Loucy (cell line): ENCODE data around the gene CREBBP.

Experiments used
- H2AFZ ChIP-seq: fragments of 200-600 bp; sonication (generic); 2 replicates; pipeline ENCODE4 v1.6.0; 2016; ENCODE audit warnings: antibody characterized with exemption, mild to moderate bottlenecking, low read length, moderate library complexity
- H3F3A ChIP-seq: fragments of 200-600 bp; 2 replicates; pipeline ENCODE4 v1.6.0; 2016; ENCODE audit warnings: antibody characterized with exemption, low read depth, mild to moderate bottlenecking
- H3K27me3 ChIP-seq: fragments of 200-600 bp; sonication (generic); 2 replicates; pipeline ENCODE4 v1.6.1; 2014; ENCODE audit warnings: low read length, mild to moderate bottlenecking; ENCODE audit not compliant: insufficient read depth, poor library complexity, severe bottlenecking
- H3K36me3 ChIP-seq: fragments of 200-600 bp; sonication (generic); 2 replicates; pipeline ENCODE4 v1.6.1; 2016; ENCODE audit warnings: low read length; ENCODE audit not compliant: insufficient read depth
- H3K4me1 ChIP-seq: fragments of 200-600 bp; sonication (generic); 2 replicates; pipeline ENCODE4 v1.5.1; 2014; ENCODE audit warnings: low read length, mild to moderate bottlenecking; ENCODE audit not compliant: insufficient read depth, poor library complexity, severe bottlenecking
- H3K4me2 ChIP-seq: fragments of 200-600 bp; sonication (generic); 2 replicates; pipeline ENCODE4 v1.6.0; 2014; ENCODE audit warnings: antibody characterized with exemption, low read length, low read depth, mild to moderate bottlenecking; ENCODE audit not compliant: poor library complexity, severe bottlenecking
- H3K4me3 ChIP-seq: fragments of 200-600 bp; sonication (generic); 2 replicates; pipeline ENCODE4 v1.5.1; 2014; ENCODE audit warnings: low read length, mild to moderate bottlenecking, mixed read lengths; ENCODE audit not compliant: poor library complexity, severe bottlenecking
- H3K79me2 ChIP-seq: fragments of 200-600 bp; sonication (generic); 2 replicates; pipeline ENCODE4 v1.6.1; 2014; ENCODE audit warnings: low read length; ENCODE audit not compliant: insufficient read depth
- H3K9ac ChIP-seq: fragments of 200-600 bp; sonication (generic); 2 replicates; pipeline ENCODE4 v1.6.0; 2014; ENCODE audit warnings: mild to moderate bottlenecking, low read depth, low read length, moderate library complexity; ENCODE audit not compliant: poor library complexity, severe bottlenecking
- H3K9me2 ChIP-seq: fragments of 200-600 bp; sonication (generic); replicated peaks from 2 replicates; pipeline ENCODE4 v1.6.1; 2016; ENCODE audit warnings: low read depth, low read length, mixed read lengths
- H3K9me3 ChIP-seq: fragments of 200-600 bp; sonication (generic); 2 replicates; pipeline ENCODE4 v1.6.1; 2014; ENCODE audit warnings: mild to moderate bottlenecking, antibody characterized with exemption, low read length, low read depth; ENCODE audit not compliant: insufficient read depth
- H4K20me1 ChIP-seq: fragments of 200-600 bp; sonication (generic); 2 replicates; pipeline ENCODE4 v1.6.0; 2014; ENCODE audit warnings: antibody characterized with exemption, low read length, mild to moderate bottlenecking; ENCODE audit not compliant: insufficient read depth, poor library complexity, severe bottlenecking
- EZH2phosphoT487 ChIP-seq: fragments of 200-600 bp; IDR thresholded peaks from 2 replicates; pipeline ENCODE4 v1.6.1; 2018; ENCODE audit warnings: antibody characterized with exemption, mild to moderate bottlenecking, moderate library complexity, borderline replicate concordance
- TF ChIP-seq, protein P1 (sequence below): fragments of 200-600 bp; sonication (generic); conservative IDR thresholded peaks from 2 replicates; pipeline ENCODE4 v1.5.1; 2014; ENCODE audit warnings: mild to moderate bottlenecking, antibody characterized with exemption, low read length

Gene CREBBP

DNA sequence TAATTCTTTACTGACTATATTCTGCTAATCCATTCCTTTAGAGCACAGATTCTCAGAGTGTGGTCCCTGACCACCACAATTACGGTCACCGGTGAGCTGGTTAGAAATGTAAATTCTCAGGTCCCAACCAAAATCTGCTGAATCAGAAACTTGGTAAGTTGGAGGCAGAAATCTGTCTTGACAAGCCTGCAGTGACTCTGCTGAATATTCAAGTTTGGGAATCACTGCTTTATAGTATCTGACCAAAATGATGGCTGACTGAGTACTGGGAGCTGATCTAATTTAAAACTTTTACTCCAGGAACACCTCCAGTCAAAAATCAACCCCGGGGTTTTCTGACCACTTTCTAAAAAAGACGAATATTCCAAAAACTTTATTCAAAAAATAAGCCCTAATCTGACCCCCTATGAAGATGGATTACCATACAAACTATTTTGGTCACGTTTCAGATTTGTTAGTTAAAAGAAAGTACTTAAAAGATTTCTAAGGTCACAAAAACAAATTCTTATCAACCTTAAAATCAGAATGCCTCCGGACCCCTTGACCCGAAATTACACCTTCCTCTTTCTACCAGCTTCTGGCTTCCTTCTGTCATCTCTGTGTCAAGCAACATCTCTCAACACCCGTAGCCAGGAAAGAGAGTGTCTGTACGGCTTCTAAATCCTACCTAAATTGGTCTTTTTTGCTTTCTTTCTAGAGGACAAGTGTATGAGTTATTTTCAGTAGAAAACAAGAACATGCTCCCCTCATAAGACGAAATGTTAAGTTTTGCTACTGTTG lies 38.6 kb downstream of the CREBBP start:
- Histone ChIP-seq H3K9me3 (no peaks in the 10 kb centered on the region), H2AFZ (no peak overlapping the region), H3K4me3 (no peak overlapping the region), H3K4me2 (no peak overlapping the region), H3K79me2 (peaks cover 81% of the 10 kb centered on the region), H3K9ac (no peak overlapping the region), H4K20me1 (peaks cover 16% of the 10 kb centered on the region), H3K36me3 (no peaks in the 10 kb centered on the region; the same call in 1 of the 2 replicates), H3F3A (no peaks in the 10 kb centered on the region), H3K27me3 (no peaks in the 10 kb centered on the region), H3K9me2 (no peaks in the 10 kb centered on the region), H3K4me1 (peaks cover 8% of the 10 kb centered on the region)
- TF ChIP-seq, protein P1, sequence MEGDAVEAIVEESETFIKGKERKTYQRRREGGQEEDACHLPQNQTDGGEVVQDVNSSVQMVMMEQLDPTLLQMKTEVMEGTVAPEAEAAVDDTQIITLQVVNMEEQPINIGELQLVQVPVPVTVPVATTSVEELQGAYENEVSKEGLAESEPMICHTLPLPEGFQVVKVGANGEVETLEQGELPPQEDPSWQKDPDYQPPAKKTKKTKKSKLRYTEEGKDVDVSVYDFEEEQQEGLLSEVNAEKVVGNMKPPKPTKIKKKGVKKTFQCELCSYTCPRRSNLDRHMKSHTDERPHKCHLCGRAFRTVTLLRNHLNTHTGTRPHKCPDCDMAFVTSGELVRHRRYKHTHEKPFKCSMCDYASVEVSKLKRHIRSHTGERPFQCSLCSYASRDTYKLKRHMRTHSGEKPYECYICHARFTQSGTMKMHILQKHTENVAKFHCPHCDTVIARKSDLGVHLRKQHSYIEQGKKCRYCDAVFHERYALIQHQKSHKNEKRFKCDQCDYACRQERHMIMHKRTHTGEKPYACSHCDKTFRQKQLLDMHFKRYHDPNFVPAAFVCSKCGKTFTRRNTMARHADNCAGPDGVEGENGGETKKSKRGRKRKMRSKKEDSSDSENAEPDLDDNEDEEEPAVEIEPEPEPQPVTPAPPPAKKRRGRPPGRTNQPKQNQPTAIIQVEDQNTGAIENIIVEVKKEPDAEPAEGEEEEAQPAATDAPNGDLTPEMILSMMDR = no peak
- TF ChIP-seq EZH2phosphoT487 = no peak

DNA sequence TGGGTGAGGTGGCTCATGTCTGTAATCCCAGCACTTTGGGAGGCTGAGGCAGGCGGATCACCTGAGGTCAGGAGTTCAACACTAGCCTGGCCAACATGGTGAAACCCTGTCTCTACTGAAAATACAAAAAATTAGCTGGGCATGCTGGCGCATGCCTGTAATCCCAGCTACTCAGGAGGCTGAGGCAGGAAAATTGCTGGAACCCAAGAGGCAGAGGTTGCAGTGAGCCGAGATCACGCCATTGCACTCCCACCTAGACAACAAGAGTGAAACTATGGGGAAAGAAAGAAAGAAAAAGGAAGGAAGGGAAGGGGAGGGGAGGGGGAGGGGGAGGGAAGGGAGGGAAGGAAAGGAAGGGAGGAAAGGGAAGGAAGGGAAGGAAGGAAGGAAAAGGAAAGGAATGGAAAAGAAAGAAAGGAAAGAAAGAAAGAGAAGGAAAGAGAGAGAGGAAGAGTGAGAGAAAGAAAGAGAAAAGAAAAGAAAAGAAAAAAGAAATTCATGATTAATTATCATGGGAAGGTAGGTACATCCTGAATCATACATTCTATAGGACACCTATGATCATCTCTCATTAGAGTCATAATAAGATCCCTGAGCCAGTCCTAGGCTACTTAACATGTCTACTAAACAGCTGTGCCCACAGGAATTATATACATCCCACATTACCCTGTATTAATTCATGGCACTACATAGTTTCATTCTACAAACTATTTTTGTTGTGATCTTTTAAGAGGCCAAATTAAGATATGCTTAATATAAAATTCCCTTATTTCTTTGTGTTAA lies 40.9 kb downstream of the CREBBP start:
- TF ChIP-seq, protein P1 = no peak
- Histone ChIP-seq H3K27me3 (no peaks in the 10 kb centered on the region), H3K4me1 (peaks cover 4% of the 10 kb centered on the region), H3K9me2 (no peaks in the 10 kb centered on the region), H2AFZ (no peak overlapping the region), H3K9ac (no peak overlapping the region), H3F3A (no peaks in the 10 kb centered on the region), H3K4me2 (no peak overlapping the region), H4K20me1 (peaks cover 8% of the 10 kb centered on the region), H3K4me3 (no peak overlapping the region), H3K79me2 (peaks cover 67% of the 10 kb centered on the region), H3K9me3 (no peaks in the 10 kb centered on the region), H3K36me3 (no peaks in the 10 kb centered on the region; the same call in 1 of the 2 replicates)

DNA sequence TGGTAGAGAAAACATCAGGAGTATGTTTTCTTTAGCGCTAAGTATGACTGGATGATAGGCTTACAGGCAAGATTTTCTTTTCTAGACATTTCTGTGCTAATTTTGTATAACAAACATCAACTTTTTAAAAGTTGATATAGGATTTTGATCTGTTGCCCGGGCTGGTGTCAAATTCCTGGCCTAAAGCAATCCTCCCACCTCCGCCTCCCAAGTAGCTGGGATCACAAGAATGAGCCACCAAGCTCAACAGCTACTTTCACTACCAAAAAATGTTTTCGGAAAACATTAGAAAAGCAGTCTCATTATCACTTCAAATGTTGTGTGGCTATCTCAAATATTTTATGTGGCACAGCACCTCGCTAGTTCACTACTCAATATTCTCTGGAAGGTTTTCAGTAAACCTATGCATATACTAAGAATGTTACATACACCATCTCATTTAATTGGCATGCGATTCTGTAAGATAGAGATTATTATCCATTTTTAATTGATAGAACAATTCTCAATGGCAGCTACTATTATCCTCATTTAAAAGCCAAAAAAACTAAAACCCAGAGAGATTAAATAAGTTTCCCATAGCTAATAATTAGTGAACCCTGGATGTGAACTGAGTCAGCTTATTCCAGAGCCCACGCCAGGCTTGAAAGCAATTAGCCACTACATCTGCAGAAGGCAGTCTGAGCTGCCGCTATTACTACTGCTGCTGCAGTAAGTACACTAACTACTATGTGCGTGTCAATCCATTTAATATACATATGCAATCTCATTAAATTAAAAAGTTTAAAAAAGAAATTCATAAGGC lies 41.7 kb downstream of the CREBBP start:
- H3K9me2 ChIP-seq = no peaks in the 10 kb centered on the region
- H3K4me2 ChIP-seq = no peak overlapping the region
- H4K20me1 ChIP-seq = peaks cover 8% of the 10 kb centered on the region
- H3K9ac ChIP-seq = no peak overlapping the region
- no peaks in the 10 kb centered on the region for H3F3A ChIP-seq
- H2AFZ ChIP-seq = no peak overlapping the region
- TF ChIP-seq, protein P1 = no peak
- TF ChIP-seq EZH2phosphoT487 = no peak
- peaks cover 68% of the 10 kb centered on the region for H3K79me2 ChIP-seq
- no peaks in the 10 kb centered on the region for H3K9me3 ChIP-seq
- H3K4me3 ChIP-seq = no peak overlapping the region
- no peaks in the 10 kb centered on the region for H3K27me3 ChIP-seq
- H3K4me1 ChIP-seq = no peaks in the 10 kb centered on the region
- H3K36me3 ChIP-seq = no peaks in the 10 kb centered on the region; the same call in 1 of the 2 replicates
